ENCODE data around the gene TDP2. TPM values are rescaled to one million over a fixed set of nuclear protein-coding genes. Genes with fewer than 3 reads are reported as not detected.
"Not testable (repeated sequence)": the region's sequence is repeated elsewhere in the genome, so short reads cannot be mapped to it uniquely, and the experiment has no call there.

The TDP2 gene
- total RNA-seq, 2 donors from 2014 or later = 151 to 362 TPM

DNA sequence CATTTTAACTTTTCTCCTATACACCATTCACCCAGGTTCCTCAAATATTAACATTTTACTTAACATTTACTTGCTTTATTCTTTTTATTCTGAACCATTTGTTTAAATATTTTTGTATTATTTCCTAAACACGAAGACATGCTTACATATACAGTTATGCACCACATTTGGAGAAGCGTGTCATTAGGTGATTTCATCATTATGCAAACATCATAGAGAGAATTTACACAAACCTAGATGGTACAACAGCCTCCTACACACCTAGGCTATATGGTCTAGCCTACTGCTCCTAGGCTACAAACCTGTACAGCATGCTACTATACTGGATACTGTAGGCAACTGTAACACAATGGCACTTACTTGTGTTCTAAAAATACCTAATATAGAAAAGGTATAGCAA is 6.6 kb downstream of the TDP2 start:
- intact Hi-C loops (cut with DNase I, micrococcal nuclease) = no loop called here
- ATAC-seq (peak; percentile 14), DNase-seq (no peak)

DNA sequence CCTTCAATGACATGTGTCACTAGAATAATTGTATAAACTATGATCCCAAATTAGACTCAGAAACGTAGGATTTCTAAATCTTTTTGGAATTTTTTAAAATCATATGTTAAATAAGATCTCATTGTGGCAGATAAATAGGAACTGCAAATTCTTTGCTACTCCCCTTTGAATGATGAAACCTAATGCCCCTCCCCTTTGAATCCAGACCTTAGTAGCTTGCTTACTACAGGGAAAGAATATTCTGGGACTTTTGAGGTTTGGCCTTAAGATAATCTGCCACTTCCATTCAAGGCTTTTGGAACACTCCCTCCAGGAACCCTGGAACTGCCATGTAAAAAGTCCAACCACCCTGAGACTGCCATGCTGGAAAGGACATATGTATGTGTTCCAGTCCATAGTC is 7.1 kb downstream of the TDP2 start:
- intact Hi-C loops (cut with DNase I, micrococcal nuclease) = no loop called here
- no peak for DNase-seq
- no peak for ATAC-seq

DNA sequence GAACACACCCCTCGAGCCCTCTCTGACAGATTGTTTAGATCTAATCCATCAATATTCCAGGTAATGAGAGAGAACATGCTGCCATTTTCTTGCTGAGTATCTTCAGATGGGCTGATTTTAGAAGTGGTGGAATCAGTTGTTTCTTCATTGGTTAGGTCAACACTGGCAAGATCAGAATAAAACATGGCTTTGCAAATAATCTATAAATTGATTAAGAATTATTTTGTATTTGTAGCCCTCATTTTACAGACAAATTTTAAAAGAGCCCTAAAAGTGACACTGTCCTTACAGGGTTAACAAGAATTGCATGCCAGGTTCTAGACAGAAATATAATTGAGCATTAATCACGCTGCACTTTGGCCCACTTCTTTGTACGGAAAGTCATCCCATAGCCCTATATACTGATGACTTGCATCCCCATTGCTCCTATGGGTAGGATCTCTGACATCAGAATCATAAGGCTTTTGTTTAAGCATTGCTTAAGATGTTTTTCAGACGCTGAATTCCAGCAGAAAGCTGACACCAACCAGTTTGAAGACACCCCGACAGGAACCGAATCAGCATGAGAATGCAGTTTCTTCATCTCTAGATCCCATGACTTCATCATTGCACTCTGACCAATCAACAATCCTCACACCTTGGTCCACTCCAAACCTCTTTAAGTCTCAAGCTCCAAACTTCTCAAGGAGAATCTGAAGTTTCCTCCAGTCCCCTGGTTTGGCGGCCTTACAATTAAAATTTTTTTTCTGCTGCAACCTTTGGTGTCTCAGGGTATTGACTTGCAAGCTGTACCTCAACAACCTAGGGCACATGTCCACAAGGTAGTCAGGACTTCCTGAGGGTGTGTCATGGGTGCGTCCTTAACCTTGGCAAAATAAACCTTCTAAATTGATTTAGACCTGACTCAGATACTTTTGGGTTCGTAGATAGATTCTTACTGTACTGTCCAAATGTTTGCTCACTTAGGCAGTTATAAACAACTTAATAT is 7.8 kb downstream of the TDP2 start:
- DNase-seq = peak; percentile 49 to 72
- intact Hi-C loops (cut with DNase I, micrococcal nuclease) = no loop called here
- peak; percentile 70 for ATAC-seq

DNA sequence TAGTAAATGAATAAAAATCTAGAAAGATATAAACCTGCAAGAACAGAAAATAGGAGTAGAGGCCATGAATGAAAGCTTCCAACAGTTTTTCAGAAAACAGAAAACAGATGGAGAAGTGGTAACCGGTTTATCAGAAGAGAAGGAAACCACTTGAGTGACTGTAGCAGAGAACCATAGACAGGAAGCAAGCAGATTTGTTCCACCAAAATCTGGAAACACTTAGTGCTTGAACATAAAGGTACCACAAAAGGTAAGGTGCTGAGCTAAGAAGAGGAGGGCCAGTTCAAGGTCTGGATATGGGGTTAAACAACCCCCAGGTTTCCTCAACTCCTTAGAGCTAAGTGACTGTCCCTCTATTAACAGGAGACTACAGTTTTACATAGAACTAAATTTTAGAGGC is 11.5 kb downstream of the TDP2 start:
- no peak for ATAC-seq
- no peak for DNase-seq
- intact Hi-C loops (cut with DNase I, micrococcal nuclease) = no loop called here

DNA sequence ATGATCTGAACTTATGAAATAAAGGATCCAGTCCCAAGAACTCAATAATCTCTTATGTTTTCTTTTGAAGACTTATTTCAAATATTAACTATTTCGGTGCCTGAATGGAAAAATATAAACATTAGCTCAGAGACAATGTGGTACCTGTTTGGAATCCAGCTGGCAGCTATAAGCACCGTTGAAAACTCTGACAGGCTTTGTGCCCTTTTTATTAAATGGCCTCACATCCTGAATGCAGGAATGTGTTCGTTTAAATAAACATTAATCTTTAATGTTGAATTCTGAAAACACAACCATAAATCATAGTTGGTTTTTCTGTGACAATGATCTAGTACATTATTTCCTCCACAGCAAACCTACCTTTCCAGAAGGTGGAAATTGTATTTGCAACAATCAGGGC is 16.3 kb downstream of the TDP2 start:
- intact Hi-C loops (cut with DNase I, micrococcal nuclease) = no loop called here
- DNase-seq (no peak), ATAC-seq (no peak)

DNA sequence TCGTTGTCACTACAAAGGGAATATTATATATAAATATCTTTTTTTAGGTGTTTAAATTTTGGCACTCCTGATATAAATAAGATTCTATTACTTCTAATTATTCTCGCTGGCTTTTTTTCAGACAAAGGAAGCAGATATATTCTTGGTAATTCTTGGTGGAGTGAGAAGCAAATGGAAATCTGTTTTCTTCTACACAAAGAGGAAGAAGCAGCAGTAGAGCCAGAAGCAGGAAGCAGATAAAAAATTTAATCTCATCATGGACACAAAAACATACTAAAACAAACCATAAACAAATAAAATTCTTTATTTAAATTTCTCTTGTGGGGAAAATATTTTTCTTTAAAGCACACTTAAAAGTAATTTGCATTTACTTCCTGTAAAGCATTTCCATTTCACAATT is 17.0 kb downstream of the TDP2 start:
- intact Hi-C loops (cut with DNase I, micrococcal nuclease) = no loop called here
- no peak for DNase-seq

DNA sequence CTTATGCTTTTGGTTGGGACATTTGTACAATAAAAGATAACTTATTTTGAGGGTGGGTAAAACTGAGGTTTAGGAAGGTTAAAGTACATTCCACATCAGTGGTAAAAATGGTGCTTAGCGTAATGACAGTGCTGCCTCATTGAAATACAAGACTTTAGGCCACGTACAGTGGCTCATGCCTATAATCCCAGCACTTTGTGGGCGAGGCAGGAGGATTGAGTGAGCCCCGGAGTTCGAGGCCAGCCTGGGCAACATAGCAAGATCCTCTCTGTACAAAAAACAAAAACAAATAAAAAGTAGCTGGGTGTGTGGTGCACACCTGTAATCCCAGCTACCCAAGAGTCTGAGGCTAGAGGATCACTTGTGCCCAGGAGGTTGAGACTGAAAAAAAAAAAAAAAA is 18.4 kb downstream of the TDP2 start:
- no peak for DNase-seq
- intact Hi-C loops (cut with DNase I, micrococcal nuclease) = no loop called here
- ATAC-seq = no peak

More for the DNA sequence above, 17.0 kb downstream of the TDP2 start:
- no peak for ATAC-seq

DNA sequence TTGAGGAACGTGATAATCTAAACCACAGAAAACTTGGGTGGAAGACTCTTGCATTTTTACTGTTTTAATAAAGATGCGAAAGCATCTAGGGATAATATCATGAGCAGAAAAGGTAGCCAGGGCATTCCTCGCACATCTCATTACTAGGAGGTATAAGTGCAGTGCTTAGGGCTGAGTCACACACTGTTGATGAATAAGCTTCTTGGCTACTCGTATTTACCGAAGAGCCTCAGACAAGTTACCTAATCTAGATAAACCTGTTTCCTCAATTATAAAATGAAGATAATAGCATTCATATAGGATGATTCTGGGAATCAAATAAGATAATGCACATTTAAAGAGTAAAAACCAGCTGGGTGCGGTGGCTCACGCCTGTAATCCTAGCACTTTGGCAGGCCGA is 19.9 kb downstream of the TDP2 start:
- DNase-seq (no peak), ATAC-seq (peak; percentile 64)
- intact Hi-C loops (cut with DNase I, micrococcal nuclease) = no loop called here

DNA sequence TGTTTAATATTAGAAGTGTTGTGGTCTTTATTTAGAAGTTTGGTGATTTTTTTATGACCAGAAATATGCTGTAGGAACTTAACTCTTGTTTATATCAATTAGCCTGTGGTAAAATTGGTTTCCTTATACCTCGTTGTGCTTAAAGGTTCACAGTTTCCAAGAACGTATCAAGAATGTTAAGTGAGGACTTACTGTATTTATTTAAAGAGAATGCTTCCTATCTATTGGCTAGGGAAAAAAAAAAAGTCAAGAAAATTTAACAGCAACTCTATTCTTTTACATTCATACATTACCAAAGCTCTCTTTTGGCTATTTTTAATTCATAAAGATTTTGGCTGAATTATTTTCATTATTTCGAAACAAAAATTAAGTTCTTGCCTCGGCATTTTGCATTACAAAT is 22.3 kb downstream of the TDP2 start:
- ATAC-seq = no peak
- no peak for DNase-seq
- intact Hi-C loops (cut with DNase I, micrococcal nuclease) = no loop called here

DNA sequence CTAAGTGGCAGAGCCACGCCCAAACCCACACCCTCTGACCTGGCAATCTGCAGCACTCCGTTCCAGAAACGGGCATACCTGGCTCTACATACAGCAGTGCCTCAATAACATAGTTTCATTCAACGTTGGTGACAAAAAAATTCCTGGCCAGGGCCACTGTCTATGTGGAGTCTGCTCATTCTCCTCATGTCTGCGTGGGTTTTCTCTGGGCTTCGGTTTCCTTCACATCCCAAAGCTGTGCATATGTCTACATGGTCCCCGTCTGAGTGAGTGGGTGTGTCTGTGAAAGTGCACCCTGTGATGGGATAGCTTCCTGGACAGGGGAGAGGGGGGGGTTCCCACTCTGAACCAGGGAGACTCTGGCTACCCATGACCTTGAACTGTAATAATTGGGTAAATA is 22.8 kb downstream of the TDP2 start:
- DNase-seq (no peak), ATAC-seq (no peak)
- intact Hi-C loops (cut with DNase I, micrococcal nuclease) = no loop called here

DNA sequence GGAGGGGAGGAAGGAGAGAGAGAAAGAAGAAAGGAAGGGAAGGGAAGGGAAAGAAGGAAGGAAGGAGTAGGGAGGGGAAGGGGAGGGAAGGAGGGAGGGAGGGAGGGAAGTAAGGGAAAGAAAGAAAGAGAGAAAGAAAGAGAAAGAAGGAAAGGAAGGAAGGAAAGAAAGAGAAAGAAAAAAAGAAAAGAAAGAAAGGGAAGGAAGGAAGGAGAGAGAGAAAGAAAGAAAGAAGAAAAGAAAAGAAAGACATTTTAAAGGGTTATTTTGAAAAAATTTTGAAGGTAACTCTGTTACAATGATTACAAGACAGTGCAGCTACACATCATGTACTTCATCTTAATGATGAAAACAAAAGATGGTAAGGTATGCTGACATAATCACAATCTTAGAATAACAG is 24.6 kb downstream of the TDP2 start:
- DNase-seq (no peak), ATAC-seq (no peak)
- intact Hi-C loops (cut with DNase I, micrococcal nuclease) = no loop called here

DNA sequence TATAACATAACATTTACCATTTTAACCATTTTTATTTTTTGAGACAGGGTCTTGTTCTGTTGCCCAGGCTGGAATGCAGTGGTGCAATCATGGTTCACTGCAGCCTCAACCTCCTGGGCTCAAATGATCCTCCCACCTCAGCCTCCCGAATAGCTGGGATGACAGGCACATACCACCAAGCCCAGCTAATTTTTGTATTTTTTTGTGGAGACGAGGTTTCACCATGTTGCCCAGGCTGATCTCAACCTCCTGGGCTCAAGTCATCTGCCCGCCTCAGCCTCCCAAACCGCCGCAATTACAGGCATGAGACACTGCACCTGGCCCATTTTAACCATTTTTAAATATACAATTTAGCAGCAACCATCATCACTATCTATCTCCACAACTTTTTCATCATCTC is 26.1 kb downstream of the TDP2 start:
- ATAC-seq; intact Hi-C loops (cut with DNase I, micrococcal nuclease); DNase-seq: not testable (repeated sequence)

DNA sequence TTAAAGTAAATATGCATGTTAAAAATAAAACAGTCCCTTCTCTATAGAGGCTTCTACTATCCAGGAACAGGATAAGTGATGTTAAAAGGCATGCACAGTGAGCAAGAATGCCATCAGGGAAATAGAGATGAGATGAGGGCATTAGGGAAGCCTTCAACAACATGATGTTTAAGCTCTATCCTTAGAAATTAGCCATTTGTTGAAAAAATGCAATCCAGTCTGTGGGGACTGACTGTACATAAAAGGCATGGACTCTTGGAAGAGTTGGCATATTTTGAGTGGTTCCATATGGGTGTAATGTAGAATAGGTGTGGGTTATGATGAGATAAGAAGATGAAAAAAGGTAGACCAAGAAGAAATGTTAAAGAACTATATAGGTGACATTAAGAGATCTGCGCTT is 26.5 kb downstream of the TDP2 start:
- ATAC-seq (no peak), DNase-seq (no peak)
- intact Hi-C loops (cut with DNase I, micrococcal nuclease) = no loop called here

DNA sequence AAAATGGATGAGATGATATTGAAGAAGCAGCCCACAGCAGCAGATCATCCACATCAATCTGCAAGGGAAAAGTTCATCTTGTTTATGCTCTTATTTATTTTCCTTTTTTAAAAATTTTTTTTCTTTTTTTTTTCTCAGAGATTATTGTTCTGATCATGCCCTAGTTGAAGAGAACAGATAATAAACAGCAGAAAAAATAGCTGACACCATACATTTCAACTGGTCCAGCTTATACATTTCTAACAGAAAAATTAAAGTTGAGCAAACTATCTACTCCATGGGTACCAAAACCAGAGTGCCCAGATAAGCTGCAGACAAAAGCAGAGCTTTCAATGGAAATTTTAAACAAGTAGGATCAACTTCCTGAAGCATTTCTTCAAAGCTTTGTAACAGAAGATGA is 30.0 kb downstream of the TDP2 start:
- no peak for DNase-seq
- ATAC-seq = no peak
- intact Hi-C loops (cut with DNase I, micrococcal nuclease) = no loop called here

DNA sequence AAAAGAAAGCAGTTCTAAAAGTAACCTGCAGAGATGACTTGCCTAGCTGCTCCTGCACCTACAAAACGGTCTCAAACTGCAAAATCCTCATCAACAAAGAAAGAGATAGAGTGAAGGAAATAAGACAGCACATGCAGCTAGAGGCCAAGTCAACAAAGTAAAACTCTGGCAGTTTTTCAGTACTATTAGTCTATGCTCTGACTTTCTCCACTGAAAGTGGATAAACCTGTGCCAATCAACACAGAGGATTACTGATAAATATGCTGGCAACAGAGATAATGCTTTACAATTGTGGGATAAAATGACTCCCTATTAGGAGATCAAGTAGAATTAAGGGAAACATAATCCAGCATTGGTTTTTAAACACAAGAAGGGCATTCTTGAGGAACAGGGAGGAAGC is 34.1 kb downstream of the TDP2 start:
- intact Hi-C loops (cut with DNase I, micrococcal nuclease) = no loop called here
- DNase-seq (no peak), ATAC-seq (no peak)

DNA sequence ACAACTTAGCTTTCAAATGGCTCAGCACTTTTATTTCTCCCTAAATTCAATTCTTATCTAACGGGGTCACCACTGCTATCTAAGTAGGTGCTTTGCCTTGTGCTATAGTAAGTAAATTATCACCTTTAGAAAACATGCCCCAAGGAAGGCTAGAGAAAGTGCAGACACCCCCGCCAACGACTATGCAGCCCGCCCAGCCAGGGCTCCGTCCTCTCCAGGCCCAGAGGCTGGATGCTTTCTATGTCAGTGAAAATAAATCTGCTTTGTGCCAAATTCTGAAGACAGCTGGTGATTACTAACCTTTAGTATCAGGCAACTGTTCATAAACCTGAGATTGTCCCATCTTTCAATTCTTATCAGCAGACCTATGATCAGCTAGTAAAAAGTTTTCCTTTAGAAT is 35.0 kb downstream of the TDP2 start:
- ATAC-seq = no peak
- no peak for DNase-seq
- intact Hi-C loops (cut with DNase I, micrococcal nuclease) = no loop called here

DNA sequence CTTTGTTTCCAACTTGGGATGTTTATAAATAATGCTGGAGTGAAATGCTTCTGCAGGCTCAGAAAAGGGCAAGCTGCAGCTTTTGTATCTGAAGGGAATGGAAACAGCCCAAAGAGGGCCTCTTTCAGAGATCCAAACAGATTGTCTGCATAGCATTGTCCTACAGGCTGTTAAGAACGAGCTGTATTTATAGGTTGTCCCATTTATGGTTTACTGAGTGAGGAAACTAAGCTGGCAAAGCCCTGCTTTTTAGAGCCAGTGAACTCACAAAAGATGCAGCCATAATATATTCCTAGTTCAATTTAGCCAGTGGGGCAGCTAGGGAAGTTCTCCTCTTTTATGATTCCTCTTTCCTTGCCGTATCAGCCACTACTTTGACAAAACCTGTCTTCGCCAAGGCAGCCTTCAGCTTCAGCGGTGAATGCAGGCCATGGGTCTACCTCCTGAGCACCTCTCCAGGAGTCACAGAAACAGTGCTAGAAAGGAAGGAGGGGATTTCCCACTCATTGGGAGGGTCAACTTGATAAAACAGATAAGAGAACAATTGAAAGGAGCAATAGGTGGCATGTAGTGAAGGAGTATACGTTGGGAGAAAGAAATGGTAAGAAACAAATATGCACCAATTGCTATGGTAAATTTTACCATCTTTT is 35.7 kb downstream of the TDP2 start:
- intact Hi-C loops (cut with DNase I, micrococcal nuclease) = no loop called here
- ATAC-seq = no peak

DNA sequence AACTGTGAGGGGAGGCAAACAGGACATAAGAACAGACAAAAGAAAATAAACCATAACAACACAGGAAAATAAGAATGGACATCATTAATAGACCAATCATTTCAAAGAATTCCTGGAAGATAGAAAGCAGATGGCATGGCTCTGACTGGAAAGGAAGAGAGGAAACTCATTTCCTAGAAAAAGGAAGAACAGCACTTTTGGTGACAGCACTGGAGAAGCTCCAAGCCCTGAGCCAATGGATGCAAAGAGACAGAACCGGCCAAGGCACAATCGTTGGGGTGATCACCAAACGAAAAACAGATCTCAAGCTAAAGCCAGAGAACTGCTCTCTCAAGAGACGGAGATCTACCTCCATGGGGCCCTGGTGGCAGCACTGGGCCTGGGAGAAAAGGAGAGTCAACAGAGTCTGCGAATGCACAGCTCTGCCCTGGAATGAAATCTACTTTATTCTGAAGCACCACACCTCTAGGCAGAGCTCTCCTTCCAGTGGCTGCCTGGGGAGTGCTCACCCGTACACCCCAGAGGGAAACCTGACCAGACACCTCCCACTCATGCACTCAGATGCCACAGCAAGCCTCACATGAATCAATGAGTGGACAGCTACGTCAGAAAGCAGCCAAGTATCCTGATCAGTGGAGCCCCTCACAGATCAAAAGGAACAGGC is 44.9 kb downstream of the TDP2 start:
- DNase-seq = no peak
- intact Hi-C loops (cut with DNase I, micrococcal nuclease) = no loop called here
- no peak for ATAC-seq

More for the DNA sequence above, 35.7 kb downstream of the TDP2 start:
- no peak for DNase-seq

DNA sequence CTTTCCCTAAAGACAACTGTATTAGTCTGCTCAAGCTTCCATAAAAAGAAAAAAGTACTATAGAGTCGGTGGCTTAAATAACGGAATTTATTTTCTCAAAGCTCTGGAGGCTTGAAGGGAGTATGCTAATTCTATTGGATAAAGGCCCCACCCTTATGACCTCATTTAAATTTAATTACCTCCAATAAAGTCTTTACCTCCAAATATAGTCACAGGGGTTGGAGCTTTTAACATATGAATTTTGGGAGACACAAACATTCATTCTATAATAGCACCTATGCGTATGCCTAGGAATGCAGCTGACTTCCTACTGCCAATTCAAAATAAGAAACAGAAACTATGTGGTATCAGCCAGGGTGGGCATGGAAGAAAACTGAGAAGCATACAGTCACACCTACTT is 46.1 kb downstream of the TDP2 start:
- intact Hi-C loops (cut with DNase I, micrococcal nuclease) = no loop called here
- ATAC-seq = no peak
- no peak for DNase-seq

DNA sequence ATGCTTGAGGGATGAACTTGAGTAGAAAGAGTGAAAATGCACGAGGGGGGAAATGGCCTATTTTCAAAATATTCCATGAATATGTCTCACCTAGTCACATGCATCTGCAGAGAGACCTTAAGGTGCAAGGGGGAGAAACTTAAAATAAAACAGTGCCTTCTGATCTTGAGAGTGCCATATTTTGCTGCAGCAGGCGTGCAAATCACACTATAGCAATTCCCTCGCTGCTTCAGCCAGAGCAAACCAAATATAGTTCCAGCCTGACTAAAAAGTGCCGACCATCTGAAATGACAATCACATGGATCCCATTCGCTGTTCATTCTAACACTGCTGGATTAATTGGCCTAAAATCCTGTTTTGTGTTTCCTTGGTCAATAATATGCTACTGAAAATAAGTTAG is 47.0 kb downstream of the TDP2 start:
- no peak for DNase-seq
- no peak for ATAC-seq
- intact Hi-C loops (cut with DNase I, micrococcal nuclease) = no loop called here
